Sigmoid colon (tissue), 7 donors: Measurements from ENCODE around the gene ABI1. TPM values are rescaled to one million over a fixed set of nuclear protein-coding genes. Genes with fewer than 3 reads are reported as not detected.

ENCODE experiments used
- DNase-seq: peaks from one replicate; pipeline ENCODE4 v3.0.0-alpha.2; 2019
- H3K27ac ChIP-seq, 4 donors: fragments of 200-600 bp; sonication (generic); one replicate each; pipeline ENCODE4 v1.5.1; 2016 to 2019; ENCODE audit warnings: mild to moderate bottlenecking in 1 of 4
- H3K27me3 ChIP-seq, 3 donors: fragments of 200-600 bp; sonication (generic); one replicate each; pipeline ENCODE4 v1.5.1; 2019; ENCODE audit warnings: mild to moderate bottlenecking in 1 of 3
- H3K36me3 ChIP-seq, 4 donors: fragments of 200-600 bp; sonication (generic); one replicate each; pipeline ENCODE4 v1.5.1; 2016 to 2019
- H3K4me1 ChIP-seq, 4 donors: fragments of 200-600 bp; sonication (generic); one replicate each; pipeline ENCODE4 v1.5.1; 2017 to 2019
- H3K4me3 ChIP-seq, 4 donors: fragments of 200-600 bp; sonication (generic); one replicate each; pipeline ENCODE4 v1.5.1; 2017 to 2019; ENCODE audit warnings: mild to moderate bottlenecking in 2 of 4, moderate library complexity in 1 of 4
- H3K9me3 ChIP-seq, 4 donors: fragments of 200-600 bp in 3 of 4; sonication (generic) in 3 of 4; one replicate each; pipeline versions ENCODE4 v1.5.1 to v1.6.1; 2013 to 2019
- CTCF ChIP-seq, 4 experiments: fragments of 450-650 bp in 3 of 4; fragments of 200-600 bp in 1 of 4; IDR thresholded peaks; one replicate each; pipeline ENCODE4 v1.5.1; 2016 to 2019; ENCODE audit warnings: antibody characterized with exemption in 4 of 4, mild to moderate bottlenecking in 3 of 4, moderate library complexity in 2 of 4
- EP300 ChIP-seq, 4 donors: sonication (generic); formaldehyde crosslinking; IDR thresholded peaks; one replicate each; pipeline ENCODE4 v1.6.1; 2017; ENCODE audit warnings: antibody characterized with exemption in 4 of 4
- POLR2A ChIP-seq, 2 donors: fragments of 450-650 bp; IDR thresholded peaks; one replicate each; pipeline ENCODE4 v1.6.1; 2016; ENCODE audit warnings: antibody characterized with exemption in 2 of 2, mild to moderate bottlenecking in 2 of 2, moderate library complexity in 2 of 2
- POLR2AphosphoS5 ChIP-seq, 4 donors: sonication (generic); formaldehyde crosslinking; IDR thresholded peaks; one replicate each; pipeline ENCODE4 v1.6.1; 2017; ENCODE audit warnings: antibody characterized with exemption in 4 of 4
- WGBS, 2 donors: extraction: QIAGEN DNeasy Blood & Tissue Kit; methylation state at CpG; one replicate each; pipeline ENCODE4 v1.1.7; 2013; 5-methylcytosine and 5-hydroxymethylcytosine counted together
- intact Hi-C: fragments of 100-400 bp; cut with DNase I; formaldehyde crosslinking; loops from one replicate; pipeline ENCODE4 v1.15.1; 2023
- polyA plus RNA-seq, 3 donors: library from polyadenylated mRNA; stranded (reverse); fragments of 200-250 nt; gene quantifications; one replicate each; pipeline ENCODE4 v1.2.3, GENCODE V29; 2013
- total RNA-seq, 4 donors: library from RNA; depleted of rRNA; stranded (reverse); fragments of >200 nt; gene quantifications; one replicate each; pipeline ENCODE4 v1.1.0, GENCODE V29; 2016
- donor health status: healthy with polysubstance abuse.
- donor health status: Bipolar disorder and iron deficiency.
- donor health status: healthy.

Gene ABI1
- total and polyA plus RNA-seq, 7 donors: 30.4 to 49.0 (median 44.4) TPM

GRCh38 chr10:26780106-26780792, 80.5 kb downstream of the ABI1 start:
- Histone ChIP-seq H3K9me3 (no peaks in the 10 kb centered on the region), H3K27ac (no peak overlapping the region), H3K27me3 (no peaks in the 10 kb centered on the region), H3K36me3 (no peaks in the 10 kb centered on the region), H3K4me1 (peaks cover 0 to 40% (median 29%) of the 10 kb centered on the region in 4 donors), H3K4me3 (no peak overlapping the region)
- intact Hi-C loops: no loop called here
- 93 to 97% methylated on average over 8 of the region's 8 CpGs for WGBS, 2 donors
- no peak for DNase-seq
- TF ChIP-seq CTCF (IDR thresholded peaks at IDR 0.05) (no peak), EP300 (IDR thresholded peaks at IDR 0.05) (no peak), POLR2A (IDR thresholded peaks at IDR 0.05) (no peak), POLR2AphosphoS5 (IDR thresholded peaks at IDR 0.05) (no peak)

- no peaks in the 10 kb centered on the region for H3K36me3 ChIP-seq
- intact Hi-C loops: no loop called here
- H3K27me3 ChIP-seq: no peaks in the 10 kb centered on the region
Measured at GRCh38 chr10:26779176-26779860, 81.4 kb downstream of the ABI1 start.

GRCh38 chr10:26777686-26778085, 83.1 kb downstream of the ABI1 start:
- Histone ChIP-seq H3K4me3 (no peak overlapping the region), H3K4me1 (peaks cover 0 to 26% (median 16%) of the 10 kb centered on the region in 4 donors), H3K36me3 (no peaks in the 10 kb centered on the region), H3K27me3 (no peaks in the 10 kb centered on the region), H3K27ac (no peak overlapping the region), H3K9me3 (no peaks in the 10 kb centered on the region)
- WGBS, 2 donors: 95 to 97% methylated on average over 2 of the region's 2 CpGs
- intact Hi-C loops: no loop called here
- DNase-seq: no peak
- TF ChIP-seq CTCF (IDR thresholded peaks at IDR 0.05): no peak
- no peak for TF ChIP-seq POLR2A (IDR thresholded peaks at IDR 0.05)
- no peak for TF ChIP-seq POLR2AphosphoS5 (IDR thresholded peaks at IDR 0.05)
- TF ChIP-seq EP300 (IDR thresholded peaks at IDR 0.05): no peak

More at GRCh38 chr10:26779176-26779860, 81.4 kb downstream of the ABI1 start:
- DNase-seq: no peak
- Histone ChIP-seq H3K27ac (no peak overlapping the region), H3K4me1 (peaks cover 0 to 31% (median 22%) of the 10 kb centered on the region in 4 donors), H3K4me3 (no peak overlapping the region), H3K9me3 (no peaks in the 10 kb centered on the region)
- WGBS, 2 donors: 44 to 77% methylated on average over 4 of the region's 4 CpGs
- TF ChIP-seq POLR2AphosphoS5 (IDR thresholded peaks at IDR 0.05): no peak
- TF ChIP-seq EP300 (IDR thresholded peaks at IDR 0.05): no peak
- TF ChIP-seq CTCF (IDR thresholded peaks at IDR 0.05): no peak
- TF ChIP-seq POLR2A (IDR thresholded peaks at IDR 0.05): no peak

- Histone ChIP-seq H3K27me3 (no peaks in the 10 kb centered on the region), H3K4me1 (peaks cover 0 to 19% (median 10%) of the 10 kb centered on the region in 4 donors), H3K27ac (no peak overlapping the region), H3K9me3 (no peaks in the 10 kb centered on the region), H3K4me3 (no peak overlapping the region), H3K36me3 (no peaks in the 10 kb centered on the region)
- TF ChIP-seq POLR2AphosphoS5 (IDR thresholded peaks at IDR 0.05) (no peak), CTCF (IDR thresholded peaks at IDR 0.05) (no peak), POLR2A (IDR thresholded peaks at IDR 0.05) (no peak), EP300 (IDR thresholded peaks at IDR 0.05) (no peak)
- 97 to 98% methylated on average over 1 of the region's 1 CpG for WGBS, 2 donors
- intact Hi-C loops: no loop called here
- no peak for DNase-seq
Measured at GRCh38 chr10:26776258-26776657, 84.5 kb downstream of the ABI1 start.
